Activated CD4-positive, alpha-beta memory T cell treated with anti-CD3 and anti-CD28 coated beads, Interleukin-2, amount 10 ng/mL, durations not matched to agents 7 days and 5 days (primary cell): Measurements from ENCODE around the gene TMEM95. TPM values are rescaled to one million over a fixed set of nuclear protein-coding genes. Genes with fewer than 3 reads are reported as not detected.
"Not testable (repeated sequence)": the region's sequence is repeated elsewhere in the genome, so short reads cannot be mapped to it uniquely, and the experiment has no call there.

Experiments
- CTCF ChIA-PET: fragments of 350-600 bp; sonication (Branson Sonifier 250); formaldehyde crosslinking; loops from one replicate; lab custom pipeline; 2021; ENCODE audit warnings: antibody characterized with exemption, inconsistent platforms; lab: Charles Lee
- POLR2A ChIA-PET: fragments of 350-600 bp; sonication (Branson Sonifier 250); formaldehyde crosslinking; loops from one replicate; lab custom pipeline; 2021; ENCODE audit warnings: antibody characterized with exemption; lab: Charles Lee
- DNase-seq: peaks from one replicate; pipeline ENCODE4 v3.0.0-alpha.2; 2020
- H3K27ac Mint-ChIP-seq: one replicate; pipeline ENCODE4 v1.8.0; 2021; ENCODE audit warnings: mild to moderate bottlenecking, mixed read lengths
- H3K27me3 Mint-ChIP-seq: one replicate; pipeline ENCODE4 v1.8.0; 2021; ENCODE audit warnings: mixed read lengths
- H3K36me3 Mint-ChIP-seq: one replicate; pipeline ENCODE4 v1.8.0; 2021; ENCODE audit warnings: low read depth, mixed read lengths
- H3K4me1 Mint-ChIP-seq: one replicate; pipeline ENCODE4 v1.8.0; 2021; ENCODE audit warnings: mixed read lengths
- H3K4me3 Mint-ChIP-seq: one replicate; pipeline ENCODE4 v1.8.0; 2021; ENCODE audit warnings: mild to moderate bottlenecking, mixed read lengths
- H3K9me3 Mint-ChIP-seq: one replicate; pipeline ENCODE4 v1.8.0; 2021; ENCODE audit warnings: mixed read lengths
- total RNA-seq, 2 experiments: library from RNA; stranded (reverse); gene quantifications; one replicate each; pipeline ENCODE4 v1.2.3, GENCODE V29; 2021

TMEM95 gene
- total RNA-seq, 2 experiments from 2014 or later, result not detected

- Mint-ChIP-seq H3K9me3 (no peaks in the 10 kb centered on the region), H3K4me1 (peaks cover 59% of the 10 kb centered on the region), H3K27me3 (no peaks in the 10 kb centered on the region), H3K36me3 (peaks cover 29% of the 10 kb centered on the region), H3K4me3 (peak within 1 kb of the TSS; percentile 91), H3K27ac (peak within 1 kb of the TSS; percentile 91)
- CTCF ChIA-PET, result interaction anchor here (0.6 to 3.3 kb wide), 19 partner anchors 9 to 783 kb away, joined by 3 to 48 read pairs (median 5); partner anchors contain the start of genes GPS2, TMEM102 and TMEM95
- peak; percentile 93 for DNase-seq
- POLR2A ChIA-PET, result interaction anchor here (0.6 to 6.7 kb wide), 36 partner anchors 7 to 820 kb away, joined by 3 to 109 read pairs (median 6); partner anchors contain the start of genes CD68, CTDNEP1, FGF11 and GPS2
Measured at GRCh38 chr17:7336240-7337175, 18.4 kb upstream of the TMEM95 start, which contains the start of gene ACAP1. Gene ACAP1, plus strand, starts transcription at chr17:7336529. Its CDS starts 206 bp downstream, at chr17:7336735.

- H3K27ac Mint-ChIP-seq, result peak overlapping the region; percentile 91
- H3K4me3 Mint-ChIP-seq, result peak overlapping the region; percentile 91
- peaks cover 56% of the 10 kb centered on the region for H3K4me1 Mint-ChIP-seq
- not testable (repeated sequence) for H3K27me3 Mint-ChIP-seq, DNase-seq, H3K9me3 Mint-ChIP-seq
- ChIA-PET POLR2A (interaction anchor here (0.7 to 6.7 kb wide), 22 partner anchors 7 to 349 kb away, joined by 3 to 109 read pairs (median 12); partner anchors contain the start of genes GPS2, MPDU1, NEURL4 and POLR2A), CTCF (interaction anchor here (0.8 to 3.3 kb wide), 9 partner anchors 8 to 56 kb away, joined by 3 to 48 read pairs (median 13); partner anchors contain the start of genes GPS2 and TMEM95)
- peaks cover 39% of the 10 kb centered on the region for H3K36me3 Mint-ChIP-seq
Measured at GRCh38 chr17:7337600-7337999, 17.4 kb upstream of the TMEM95 start.

- ChIA-PET CTCF (no interaction called here), POLR2A (interaction anchor here (1.6 to 6.7 kb wide), 2 partner anchors 9 to 14 kb away, joined by 4 to 86 read pairs; no protein-coding TSS in a partner anchor)
- Mint-ChIP-seq H3K9me3 (no peaks in the 10 kb centered on the region), H3K27me3 (no peaks in the 10 kb centered on the region), H3K4me3 (no peak overlapping the region), H3K4me1 (peaks cover 47% of the 10 kb centered on the region), H3K36me3 (peaks cover 61% of the 10 kb centered on the region), H3K27ac (no peak overlapping the region)
- no peak for DNase-seq
Measured at GRCh38 chr17:7340179-7340578, 14.8 kb upstream of the TMEM95 start.

- Mint-ChIP-seq H3K4me1 (peaks cover 36% of the 10 kb centered on the region), H3K27ac (no peak overlapping the region), H3K4me3 (no peak overlapping the region), H3K36me3 (peaks cover 72% of the 10 kb centered on the region), H3K9me3 (no peaks in the 10 kb centered on the region), H3K27me3 (no peaks in the 10 kb centered on the region)
- CTCF ChIA-PET, result interaction anchor here (0.9 kb wide), 1 partner anchor 12 kb away, joined by 3 read pairs; no protein-coding TSS in a partner anchor
- POLR2A ChIA-PET, result interaction anchor here (6.7 kb wide), 1 partner anchor 7 kb away, joined by 86 read pairs; no protein-coding TSS in a partner anchor
- DNase-seq, result no peak
Measured at GRCh38 chr17:7341842-7342241, 13.1 kb upstream of the TMEM95 start.

GRCh38 chr17:7343250-7343649 is 11.7 kb upstream of the TMEM95 start:
- Mint-ChIP-seq H3K9me3 (no peaks in the 10 kb centered on the region), H3K36me3 (peaks cover 69% of the 10 kb centered on the region), H3K27me3 (no peaks in the 10 kb centered on the region), H3K4me3 (no peak overlapping the region), H3K4me1 (peaks cover 34% of the 10 kb centered on the region), H3K27ac (no peak overlapping the region)
- no peak for DNase-seq
- POLR2A ChIA-PET, result interaction anchor here (0.9 to 3.5 kb wide), 3 partner anchors 14 to 140 kb away, joined by 3 to 18 read pairs (median 4); partner anchors contain the start of gene NEURL4
- CTCF ChIA-PET, result interaction anchor here (0.6 kb wide), 1 partner anchor 262 kb away, joined by 4 read pairs; no protein-coding TSS in a partner anchor

- CTCF ChIA-PET, result interaction anchor here (2.1 to 3.1 kb wide), 2 partner anchors 11 to 17 kb away, joined by 4 to 18 read pairs; partner anchors contain the start of gene ACAP1
- H3K27ac Mint-ChIP-seq, result no peak overlapping the region
- H3K4me1 Mint-ChIP-seq, result peaks cover 43% of the 10 kb centered on the region
- POLR2A ChIA-PET, result interaction anchor here (4.3 to 5.9 kb wide), 2 partner anchors 8 to 24 kb away, joined by 16 to 86 read pairs; partner anchors contain the start of gene ACAP1
- no peaks in the 10 kb centered on the region for H3K27me3 Mint-ChIP-seq
- no peak for DNase-seq
- no peaks in the 10 kb centered on the region for H3K9me3 Mint-ChIP-seq
- H3K36me3 Mint-ChIP-seq, result peaks cover 74% of the 10 kb centered on the region
- no peak overlapping the region for H3K4me3 Mint-ChIP-seq
Measured at GRCh38 chr17:7346761-7347614, 8.0 kb upstream of the TMEM95 start.

- ChIA-PET POLR2A (interaction anchor here (0.6 to 5.9 kb wide), 13 partner anchors 9 to 226 kb away, joined by 3 to 86 read pairs (median 4); partner anchors contain the start of genes ACAP1, GPS2 and NEURL4), CTCF (interaction anchor here (1.0 to 2.4 kb wide), 3 partner anchors 11 to 200 kb away, joined by 4 to 13 read pairs (median 5); partner anchors contain the start of gene ACAP1)
- Mint-ChIP-seq H3K36me3 (peaks cover 74% of the 10 kb centered on the region), H3K4me1 (peaks cover 48% of the 10 kb centered on the region), H3K27me3 (no peaks in the 10 kb centered on the region), H3K4me3 (no peak overlapping the region), H3K27ac (no peak overlapping the region), H3K9me3 (no peaks in the 10 kb centered on the region)
- no peak for DNase-seq
Measured at GRCh38 chr17:7347630-7348477, 7.1 kb upstream of the TMEM95 start.

- POLR2A ChIA-PET, result interaction anchor here (1.1 to 5.9 kb wide), 13 partner anchors 10 to 225 kb away, joined by 3 to 86 read pairs (median 4); partner anchors contain the start of genes ACAP1, GPS2 and NEURL4
- Mint-ChIP-seq H3K36me3 (peaks cover 70% of the 10 kb centered on the region), H3K27me3 (no peaks in the 10 kb centered on the region)
Measured at GRCh38 chr17:7348478-7349242, 6.3 kb upstream of the TMEM95 start.

GRCh38 chr17:7351665-7352502 is 3.1 kb upstream of the TMEM95 start, which contains the start of gene KCTD11:
Gene KCTD11, plus strand, starts transcription at chr17:7352162.
- Mint-ChIP-seq H3K27me3 (no peaks in the 10 kb centered on the region), H3K36me3 (peaks cover 45% of the 10 kb centered on the region), H3K4me1 (peaks cover 73% of the 10 kb centered on the region), H3K9me3 (no peaks in the 10 kb centered on the region), H3K27ac (peak within 1 kb of the TSS; percentile 70), H3K4me3 (peak within 1 kb of the TSS; percentile 66)
- ChIA-PET POLR2A (interaction anchor here (0.8 to 5.9 kb wide), 8 partner anchors 13 to 306 kb away, joined by 3 to 86 read pairs (median 5); partner anchors contain the start of genes ACAP1, GPS2, MPDU1 and TMEM256), CTCF (interaction anchor here (1.0 to 4.5 kb wide), 6 partner anchors 14 to 237 kb away, joined by 3 to 24 read pairs (median 8); partner anchors contain the start of genes NEURL4, SENP3 and TMEM102)
- DNase-seq, result peak; percentile 85

More at GRCh38 chr17:7348478-7349242, 6.3 kb upstream of the TMEM95 start:
- DNase-seq, result no peak
- Mint-ChIP-seq H3K27ac (no peak overlapping the region), H3K9me3 (no peaks in the 10 kb centered on the region), H3K4me3 (no peak overlapping the region), H3K4me1 (peaks cover 50% of the 10 kb centered on the region)
- CTCF ChIA-PET, result interaction anchor here (1.0 to 3.0 kb wide), 4 partner anchors 12 to 199 kb away, joined by 4 to 20 read pairs (median 9); partner anchors contain the start of genes ACAP1 and NEURL4
